Adipocyte (in vitro differentiated cells): ENCODE measurements around the gene TEDC1.

Experiments
- DNase-seq: peaks from one replicate; pipeline ENCODE4 v3.0.0-alpha.2; 2015; ENCODE audit warnings: low read depth
- H3K27me3 ChIP-seq: replicated peaks from 2 replicates; pipeline ENCODE4 v1.7.0; 2013; ENCODE audit warnings: mild to moderate bottlenecking, low read length, moderate library complexity; ENCODE audit not compliant: control insufficient read depth, insufficient read depth
- H3K36me3 ChIP-seq: 2 replicates; pipeline ENCODE4 v1.7.0; 2013; ENCODE audit warnings: low read length, mild to moderate bottlenecking, moderate library complexity; ENCODE audit not compliant: control insufficient read depth, insufficient read depth, severe bottlenecking
- H3K4me1 ChIP-seq: 2 replicates; pipeline ENCODE4 v1.7.0; 2013; ENCODE audit warnings: mild to moderate bottlenecking, low read length, moderate library complexity; ENCODE audit not compliant: control insufficient read depth, insufficient read depth
- H3K4me3 ChIP-seq: 2 replicates; pipeline ENCODE4 v1.7.0; 2013; ENCODE audit warnings: mild to moderate bottlenecking, low read length, moderate library complexity
- H3K9ac ChIP-seq: 2 replicates; pipeline ENCODE4 v1.7.0; 2013; ENCODE audit warnings: mild to moderate bottlenecking, low read length, moderate library complexity
- H3K9me3 ChIP-seq: 2 replicates; pipeline ENCODE4 v1.7.0; 2013; ENCODE audit warnings: mild to moderate bottlenecking, low read length, moderate library complexity; ENCODE audit not compliant: control insufficient read depth

TEDC1 gene

GRCh38 chr14:105460616-105461015 lies 30.4 kb upstream of the TEDC1 start:
- H3K9ac ChIP-seq, result no peak overlapping the region
- H3K4me1 ChIP-seq, result no peaks in the 10 kb centered on the region
- no peak overlapping the region for H3K4me3 ChIP-seq
- peaks cover 51% of the 10 kb centered on the region for H3K36me3 ChIP-seq
- no peak for DNase-seq
- no peaks in the 10 kb centered on the region for H3K9me3 ChIP-seq
- H3K27me3 ChIP-seq, result no peaks in the 10 kb centered on the region

GRCh38 chr14:105461903-105462302 lies 29.1 kb upstream of the TEDC1 start:
- Histone ChIP-seq H3K9me3 (no peaks in the 10 kb centered on the region), H3K36me3 (peaks cover 45% of the 10 kb centered on the region), H3K27me3 (no peaks in the 10 kb centered on the region), H3K4me1 (no peaks in the 10 kb centered on the region), H3K4me3 (no peak overlapping the region), H3K9ac (no peak overlapping the region)
- DNase-seq, result no peak

GRCh38 chr14:105464501-105464900 lies 26.5 kb upstream of the TEDC1 start:
- Histone ChIP-seq H3K27me3 (no peaks in the 10 kb centered on the region), H3K9ac (no peak overlapping the region), H3K36me3 (peaks cover 48% of the 10 kb centered on the region), H3K9me3 (no peaks in the 10 kb centered on the region), H3K4me3 (no peak overlapping the region), H3K4me1 (no peaks in the 10 kb centered on the region)
- no peak for DNase-seq

DNA sequence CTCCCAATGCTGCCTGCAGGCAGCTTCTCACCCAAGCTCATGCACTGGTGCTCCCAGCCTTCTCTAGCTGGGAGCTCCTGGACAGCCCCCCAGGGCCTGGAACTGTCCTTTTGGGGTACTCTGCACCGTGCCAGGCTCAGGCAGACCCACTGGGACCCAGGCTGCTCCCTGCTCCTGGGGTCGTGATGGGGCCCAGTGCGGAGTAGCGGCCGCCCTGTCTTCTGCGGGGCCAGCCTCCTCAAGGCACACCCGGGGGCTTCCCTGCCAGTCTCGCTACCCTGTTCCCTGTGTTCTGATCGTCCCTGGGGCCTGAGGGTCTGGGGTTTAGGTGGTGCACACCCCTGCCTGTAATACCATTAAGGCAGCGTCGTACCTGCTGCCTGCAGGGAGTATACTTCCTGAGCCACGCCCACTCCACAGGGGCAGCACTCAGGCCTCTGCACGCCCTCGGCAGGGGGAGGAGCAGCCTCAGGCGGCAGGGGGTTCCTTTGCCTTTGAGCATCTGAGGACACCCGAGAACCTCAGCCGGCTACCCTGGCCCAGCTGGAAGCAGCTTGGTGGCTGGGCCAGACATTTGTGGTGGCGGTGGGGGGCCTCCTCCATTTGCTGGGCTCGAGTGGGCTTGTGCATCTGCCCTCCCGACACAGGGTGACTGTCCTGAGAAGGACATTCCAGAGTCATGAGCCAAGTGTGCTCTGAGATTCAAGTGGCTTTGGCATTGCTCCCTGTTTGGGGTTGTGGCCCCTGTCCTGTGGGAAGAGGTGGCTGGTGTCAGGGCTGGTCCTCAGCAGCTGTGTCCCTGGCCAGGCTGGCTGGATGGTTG lies 25.6 kb upstream of the TEDC1 start:
- no peak for DNase-seq
- no peaks in the 10 kb centered on the region for H3K27me3 ChIP-seq
- no peak overlapping the region for H3K4me3 ChIP-seq
- peaks cover 46% of the 10 kb centered on the region for H3K36me3 ChIP-seq
- no peaks in the 10 kb centered on the region for H3K9me3 ChIP-seq
- H3K9ac ChIP-seq, result no peak overlapping the region
- no peaks in the 10 kb centered on the region for H3K4me1 ChIP-seq

- H3K9ac ChIP-seq, result no peak overlapping the region
- H3K9me3 ChIP-seq, result no peaks in the 10 kb centered on the region
- no peak for DNase-seq
- H3K36me3 ChIP-seq, result peaks cover 34% of the 10 kb centered on the region
- no peaks in the 10 kb centered on the region for H3K4me1 ChIP-seq
- no peak overlapping the region for H3K4me3 ChIP-seq
- no peaks in the 10 kb centered on the region for H3K27me3 ChIP-seq
Measured at GRCh38 chr14:105466531-105467248, 24.4 kb upstream of the TEDC1 start.

- no peaks in the 10 kb centered on the region for H3K4me1 ChIP-seq
- H3K9ac ChIP-seq, result no peak overlapping the region
- peaks cover 34% of the 10 kb centered on the region for H3K36me3 ChIP-seq
- no peak overlapping the region for H3K4me3 ChIP-seq
- no peaks in the 10 kb centered on the region for H3K27me3 ChIP-seq
- no peaks in the 10 kb centered on the region for H3K9me3 ChIP-seq
- DNase-seq, result no peak
Measured at GRCh38 chr14:105467249-105467941, 23.7 kb upstream of the TEDC1 start.

DNA sequence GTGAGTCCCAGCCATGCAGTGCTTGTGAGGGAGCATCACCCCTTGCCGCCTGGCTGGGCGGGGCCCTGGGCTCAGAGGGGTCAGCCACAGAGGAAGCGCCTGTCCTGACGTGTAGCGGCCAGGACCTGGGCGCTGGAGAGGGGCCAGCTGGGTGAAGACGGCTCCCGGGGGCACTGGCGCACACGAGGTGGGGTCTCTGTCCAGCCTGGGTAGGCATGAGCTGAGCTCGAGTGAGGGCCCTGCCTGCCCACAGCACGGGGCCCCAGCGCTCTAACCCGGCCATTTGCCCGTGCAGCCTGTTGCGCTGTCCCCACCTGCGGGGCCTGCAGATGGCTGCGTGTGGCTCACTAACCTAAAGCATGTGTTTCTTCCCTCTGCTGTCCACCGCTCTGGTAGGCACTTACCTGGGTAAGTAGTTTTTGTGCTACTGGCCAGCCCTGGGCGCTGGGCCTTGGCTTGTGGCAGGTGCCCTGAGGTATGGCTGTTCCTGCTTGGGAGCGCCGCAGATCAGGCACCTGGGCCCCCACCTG lies 23.0 kb upstream of the TEDC1 start:
- DNase-seq, result no peak
- no peaks in the 10 kb centered on the region for H3K27me3 ChIP-seq
- no peak overlapping the region for H3K9ac ChIP-seq
- peaks cover 34% of the 10 kb centered on the region for H3K36me3 ChIP-seq
- no peaks in the 10 kb centered on the region for H3K4me1 ChIP-seq
- H3K4me3 ChIP-seq, result no peak overlapping the region
- no peaks in the 10 kb centered on the region for H3K9me3 ChIP-seq

GRCh38 chr14:105468621-105469241 lies 22.3 kb upstream of the TEDC1 start:
- peaks cover 27% of the 10 kb centered on the region for H3K36me3 ChIP-seq
- no peak for DNase-seq
- H3K9me3 ChIP-seq, result no peaks in the 10 kb centered on the region
- no peak overlapping the region for H3K4me3 ChIP-seq
- H3K4me1 ChIP-seq, result no peaks in the 10 kb centered on the region
- no peaks in the 10 kb centered on the region for H3K27me3 ChIP-seq
- no peak overlapping the region for H3K9ac ChIP-seq

DNA sequence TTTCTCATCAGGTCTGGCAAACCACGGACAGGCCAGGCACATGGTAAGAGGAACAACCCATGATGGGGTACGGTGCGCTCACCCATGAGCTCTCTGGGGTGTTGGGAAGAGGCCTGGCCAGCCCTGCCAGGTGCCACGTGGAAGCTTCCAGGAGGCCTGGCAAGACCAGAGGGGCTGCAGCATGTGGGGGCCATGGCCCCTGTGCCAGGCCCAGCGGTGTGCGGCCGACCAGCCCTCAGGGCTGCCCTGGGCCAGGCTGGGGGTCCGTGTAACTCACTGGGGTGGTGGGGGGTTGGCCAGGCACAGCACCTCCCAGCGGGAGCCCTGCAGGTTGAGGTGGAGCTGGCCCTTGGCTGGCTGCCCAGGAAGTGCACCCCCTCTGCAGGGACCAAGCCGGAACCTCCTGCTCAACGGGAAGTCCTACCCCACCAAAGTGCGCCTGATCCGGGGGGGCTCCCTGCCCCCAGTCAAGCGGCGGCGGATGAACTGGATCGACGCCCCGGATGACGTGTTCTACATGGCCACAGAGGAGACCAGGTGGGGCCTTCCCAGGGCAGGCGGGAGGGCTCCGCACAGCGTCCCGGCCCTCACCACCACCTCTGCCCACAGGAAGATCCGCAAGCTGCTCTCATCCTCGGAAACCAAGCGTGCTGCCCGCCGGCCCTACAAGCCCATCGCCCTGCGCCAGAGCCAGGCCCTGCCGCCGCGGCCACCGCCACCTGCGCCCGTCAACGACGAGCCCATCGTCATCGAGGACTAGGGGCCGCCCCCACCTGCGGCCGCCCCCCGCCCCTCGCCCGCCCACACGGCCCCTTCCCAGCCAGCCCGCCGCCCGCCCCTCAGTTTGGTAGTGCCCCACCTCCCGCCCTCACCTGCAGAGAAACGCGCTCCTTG lies 21.3 kb upstream of the TEDC1 start:
- peaks cover 19% of the 10 kb centered on the region for H3K36me3 ChIP-seq
- no peak for DNase-seq
- no peak overlapping the region for H3K9ac ChIP-seq
- no peaks in the 10 kb centered on the region for H3K4me1 ChIP-seq
- H3K4me3 ChIP-seq, result no peak overlapping the region
- no peaks in the 10 kb centered on the region for H3K9me3 ChIP-seq
- H3K27me3 ChIP-seq, result no peaks in the 10 kb centered on the region
